CD4-positive, alpha-beta T cell treated with Interleukin-4 for 1 hour (primary cell): Measurements from ENCODE around the gene LCMT1.
"Not testable (repeated sequence)": the region's sequence is repeated elsewhere in the genome, so short reads cannot be mapped to it uniquely, and the experiment has no call there.

Experiments
- DNase-seq, 2 donors: peaks; one replicate each; pipeline ENCODE4 v3.0.0-alpha.2; 2020 to 2022

The LCMT1 gene

DNA sequence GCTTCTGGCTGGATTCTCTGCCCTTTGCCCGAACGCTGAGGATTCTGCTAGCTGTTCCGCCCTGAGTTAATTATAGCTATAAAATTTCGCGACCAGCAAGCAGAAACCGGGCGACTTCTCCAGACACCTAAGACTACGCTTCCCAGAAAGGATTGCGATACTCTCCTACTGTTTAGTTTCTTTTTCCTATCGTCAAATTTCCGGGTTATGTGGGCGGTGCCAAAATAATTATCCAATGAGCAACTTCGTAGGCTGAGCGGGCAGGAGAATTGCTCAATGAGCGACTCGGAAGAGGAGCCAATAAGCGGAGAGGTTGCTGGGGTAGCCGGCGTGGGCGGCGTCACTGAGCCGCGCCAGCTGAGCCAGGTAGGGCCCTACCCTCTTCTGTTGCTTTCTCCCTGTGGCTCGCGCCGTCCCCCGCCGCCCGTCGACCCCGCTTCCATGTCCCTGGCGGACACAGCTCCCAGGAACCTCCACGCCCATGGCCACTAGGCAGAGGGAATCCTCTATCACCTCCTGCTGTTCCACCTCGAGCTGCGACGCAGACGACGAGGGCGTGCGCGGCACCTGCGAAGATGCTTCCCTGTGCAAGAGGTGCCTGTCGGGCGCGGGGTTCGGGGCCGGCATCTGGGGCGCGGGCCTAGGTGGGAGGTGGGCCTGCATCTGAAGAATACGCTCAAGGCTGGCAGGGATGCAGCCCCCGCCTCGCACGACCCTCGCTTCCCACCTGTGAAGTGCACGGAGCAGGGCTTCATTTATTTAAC is at the start of gene LCMT1:
Gene LCMT1, plus strand, starts transcription at position 340 of the 764 bp plus-strand sequence. Its CDS starts 142 bp downstream, at position 482.
- peak; percentile 96 to 98 for DNase-seq

GRCh38 chr16:25063102-25063501 is 48.4 kb upstream of the LCMT1 start:
- no peak for DNase-seq

DNA sequence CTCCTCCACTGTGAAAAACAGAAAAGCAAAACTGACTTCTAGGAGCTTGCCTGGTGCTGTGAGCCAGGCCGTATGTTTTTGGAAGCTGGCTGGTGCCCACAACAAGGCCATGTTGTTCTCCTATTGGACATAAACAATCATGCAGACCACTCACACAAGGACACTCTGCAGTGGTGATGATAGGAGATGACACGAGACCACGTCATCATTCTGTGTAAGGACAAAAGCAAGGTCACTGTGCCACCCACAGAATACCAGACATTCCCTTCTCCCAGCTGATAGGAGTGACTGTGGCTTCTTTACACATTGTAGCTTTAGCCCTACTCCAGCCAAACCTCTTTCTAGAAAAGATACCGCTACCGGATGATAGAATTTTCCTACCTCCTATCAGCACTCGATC is 47.7 kb upstream of the LCMT1 start:
- DNase-seq = no peak

DNA sequence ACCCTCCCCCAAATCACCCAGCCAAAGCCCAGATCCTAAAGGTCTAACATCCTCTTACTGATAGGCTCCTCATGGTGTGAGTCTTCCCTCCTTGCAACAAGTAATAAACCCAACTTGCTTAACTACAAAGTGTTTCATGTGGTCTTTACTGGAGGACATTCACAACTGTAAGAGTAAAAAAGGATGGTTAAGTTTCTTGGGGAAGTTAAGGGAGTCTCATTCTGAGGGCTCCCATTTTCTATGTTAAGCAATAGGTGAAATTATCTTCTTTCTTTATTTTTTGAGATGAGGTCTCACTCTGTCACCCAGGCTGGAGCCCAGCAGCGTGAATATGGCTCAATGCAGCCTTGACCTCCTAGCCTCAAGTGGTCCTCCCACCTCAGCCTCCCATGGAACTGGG is 47.3 kb upstream of the LCMT1 start:
- DNase-seq = not testable (repeated sequence)

DNA sequence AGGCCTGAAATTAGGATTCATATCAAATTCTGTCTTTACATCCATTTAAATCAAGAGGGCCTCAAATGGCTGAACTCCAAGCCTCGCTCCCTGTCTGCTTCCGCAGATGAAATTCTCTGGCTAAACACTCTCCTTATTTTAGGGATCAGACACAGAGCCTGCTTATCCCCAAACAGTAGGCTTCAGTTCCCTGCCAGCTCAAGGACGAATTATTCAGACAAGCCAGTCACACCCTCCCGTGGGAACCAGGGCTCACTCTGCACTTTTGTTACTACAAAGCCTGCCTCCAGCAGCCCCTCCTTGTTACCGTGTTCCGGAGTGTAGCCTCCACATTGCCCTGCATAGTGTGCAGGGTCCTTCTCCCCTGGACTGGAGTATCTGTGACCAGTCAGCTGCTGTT is 46.6 kb upstream of the LCMT1 start:
- DNase-seq = no peak

- DNase-seq = no peak
Measured at GRCh38 chr16:25065899-25066298, 45.6 kb upstream of the LCMT1 start.

DNA sequence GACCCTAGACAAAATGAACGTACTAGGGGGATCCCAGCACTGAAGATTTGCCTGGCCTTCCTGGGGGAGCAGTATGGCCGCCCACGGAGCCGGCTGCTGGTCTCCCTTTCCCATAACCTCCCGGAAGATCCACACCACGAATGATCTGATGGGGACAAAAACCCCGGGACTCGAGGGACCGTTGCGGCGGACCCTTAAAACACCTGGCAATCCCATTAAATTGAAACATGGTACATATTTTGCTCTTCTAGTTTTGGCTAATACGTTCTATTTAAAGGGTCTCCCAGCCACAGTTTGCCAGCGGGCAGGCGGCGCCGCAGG is 45.2 kb upstream of the LCMT1 start:
- no peak for DNase-seq

- peak; percentile 85 to 90 for DNase-seq
Measured at GRCh38 chr16:25066747-25067631, 44.6 kb upstream of the LCMT1 start.

GRCh38 chr16:25073854-25074253 is 37.7 kb upstream of the LCMT1 start:
- DNase-seq = no peak

DNA sequence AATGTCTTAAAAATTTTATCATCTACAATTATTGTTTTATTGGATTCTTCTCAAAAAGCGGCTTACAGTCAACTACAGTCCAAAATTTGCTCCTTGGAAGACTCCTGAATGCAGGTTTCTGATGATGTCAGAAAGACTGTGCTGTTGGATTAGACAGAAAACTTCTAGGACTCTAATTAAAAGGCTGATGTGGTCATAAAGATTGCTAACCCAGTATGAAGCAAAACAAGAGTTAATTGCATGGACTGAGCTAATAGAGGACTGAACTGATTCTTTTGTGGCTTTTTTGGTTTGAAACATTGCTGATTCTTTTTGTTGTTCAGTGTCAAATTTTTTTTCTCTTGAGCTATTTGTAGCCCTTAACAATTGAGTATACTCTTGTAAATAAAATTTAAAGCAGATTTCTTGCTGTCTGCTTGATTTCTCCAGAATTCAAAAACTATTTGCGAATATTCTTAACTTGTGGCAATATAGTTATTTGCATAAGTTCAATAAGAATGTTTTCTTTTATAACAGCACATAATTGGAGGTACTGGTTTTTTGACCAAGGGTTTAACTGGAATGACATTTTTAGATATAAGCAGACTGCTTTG is 33.1 kb upstream of the LCMT1 start:
- no peak for DNase-seq

- DNase-seq = no peak
Measured at GRCh38 chr16:25079637-25080378, 31.7 kb upstream of the LCMT1 start.

DNA sequence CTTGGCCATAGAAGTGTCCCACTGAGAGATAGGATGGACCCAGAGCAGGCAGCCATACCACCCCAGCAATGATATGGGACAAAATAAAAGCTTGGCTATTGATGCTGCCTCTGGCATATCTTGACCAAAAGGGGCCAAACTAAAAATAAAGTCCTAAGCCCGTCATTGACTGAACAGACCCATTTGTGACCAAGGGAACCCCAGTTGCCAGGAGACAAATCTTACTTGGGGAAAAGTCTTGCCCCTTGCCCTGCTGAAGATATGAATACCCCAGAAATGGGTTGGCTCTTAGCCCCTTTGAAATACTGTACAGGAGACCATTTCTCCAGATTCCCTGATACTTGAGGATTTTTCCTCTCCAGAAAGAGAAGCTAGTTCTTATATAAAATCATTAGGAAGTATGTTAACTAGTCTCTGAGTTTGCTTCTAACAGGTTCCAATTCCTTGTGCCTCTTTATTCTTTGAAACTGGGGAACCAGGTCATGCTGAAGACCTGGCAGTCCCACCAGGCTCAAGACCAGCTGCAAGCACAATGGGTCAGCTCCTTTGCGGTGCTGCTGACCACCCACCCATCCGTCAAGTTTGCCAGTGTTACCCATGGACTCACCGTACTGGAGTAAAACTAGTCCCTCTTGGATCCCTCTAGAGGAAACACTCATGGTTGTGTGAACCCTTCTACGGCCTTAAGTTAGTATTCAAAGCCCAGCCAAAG is 31.0 kb upstream of the LCMT1 start:
- no peak for DNase-seq

GRCh38 chr16:25081702-25082101 is 29.8 kb upstream of the LCMT1 start:
- DNase-seq = no peak

GRCh38 chr16:25083065-25083464 is 28.5 kb upstream of the LCMT1 start:
- DNase-seq = no peak

GRCh38 chr16:25083701-25084100 is 27.8 kb upstream of the LCMT1 start:
- no peak for DNase-seq

DNA sequence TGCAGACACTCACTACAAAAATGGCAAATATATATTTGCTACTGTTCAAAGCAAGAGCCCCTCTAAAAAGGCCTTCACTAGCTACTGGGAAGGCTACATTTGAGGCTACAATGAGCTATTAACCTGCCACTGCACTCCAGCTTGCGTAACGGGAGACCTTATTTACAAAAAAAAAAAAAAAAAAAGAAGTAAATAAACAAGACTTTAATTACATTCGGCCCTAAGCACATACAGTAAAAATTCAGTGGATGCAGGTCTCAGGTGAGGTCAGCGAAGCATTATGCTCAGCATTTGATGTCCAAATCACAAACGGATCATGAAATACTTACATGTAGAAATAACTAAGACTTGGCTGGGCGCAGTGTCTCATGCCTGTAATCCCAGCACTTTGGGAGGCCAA is 26.7 kb upstream of the LCMT1 start:
- DNase-seq = no peak

DNA sequence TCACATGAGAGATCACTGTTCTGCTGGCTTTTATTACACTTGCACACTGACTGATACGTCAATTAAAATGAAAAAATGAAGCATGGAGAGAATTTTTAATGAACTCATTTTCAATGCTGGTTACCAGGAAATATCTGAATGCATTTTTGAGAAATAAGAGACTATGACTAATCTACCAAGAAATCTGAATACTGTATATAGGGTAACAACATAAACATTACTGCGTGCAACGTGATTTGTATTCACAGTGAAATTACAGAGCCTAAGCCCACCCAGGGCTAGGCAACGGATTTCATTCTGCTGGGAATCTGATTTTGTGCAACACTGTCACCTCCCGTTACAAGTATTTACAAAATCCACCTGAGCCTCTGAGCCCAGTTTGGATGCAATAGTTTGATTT is 23.8 kb upstream of the LCMT1 start:
- DNase-seq = no peak

- DNase-seq = no peak
Measured at GRCh38 chr16:25089351-25089750, 22.2 kb upstream of the LCMT1 start.

GRCh38 chr16:25092441-25092840 is 19.1 kb upstream of the LCMT1 start:
- no peak for DNase-seq

GRCh38 chr16:25093208-25094061 is 18.1 kb upstream of the LCMT1 start:
- DNase-seq = no peak

DNA sequence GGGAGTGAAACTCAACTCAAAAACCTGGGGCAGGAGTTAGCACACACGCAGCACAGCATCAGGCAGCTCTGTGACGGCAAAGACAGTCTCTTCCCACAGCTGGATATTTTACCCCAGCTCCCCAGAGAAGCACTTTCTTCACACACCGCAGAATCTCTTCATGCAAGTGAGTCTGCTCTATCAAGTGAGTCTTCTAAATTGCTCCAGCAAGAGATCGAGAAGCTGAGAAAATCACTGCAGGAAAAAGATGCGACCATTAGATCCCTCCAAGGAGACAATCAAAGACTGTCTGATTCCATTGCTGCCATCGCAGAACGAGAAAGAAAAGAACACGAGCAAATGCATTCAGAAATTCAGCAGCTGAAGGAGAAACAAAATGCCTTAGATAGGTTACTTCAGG is 16.9 kb upstream of the LCMT1 start:
- DNase-seq = no peak

GRCh38 chr16:25095636-25096035 is 15.9 kb upstream of the LCMT1 start:
- no peak for DNase-seq
